Activated B cell treated with CpG ODN at 0.5 μM for 24 hours (primary cell): ENCODE results near the gene MSL3B. TPM values are rescaled to one million over a fixed set of nuclear protein-coding genes. Genes with fewer than 3 reads are reported as not detected.

Experiments
- ATAC-seq: fragments of 200-7000 bp; cut with Tn5 transposase; one replicate; pipeline ENCODE4 v1.10.0; 2021; ENCODE audit warnings: low read depth, mild to moderate bottlenecking, moderate library complexity
- CTCF ChIA-PET: fragments of 350-600 bp; sonication (Branson Sonifier 250); formaldehyde crosslinking; loops from one replicate; lab custom pipeline; 2021; ENCODE audit warnings: antibody characterized with exemption; lab: Charles Lee
- POLR2A ChIA-PET: fragments of 350-600 bp; sonication (Branson Sonifier 250); formaldehyde crosslinking; loops from one replicate; lab custom pipeline; 2021; ENCODE audit warnings: antibody characterized with exemption; lab: Charles Lee
- DNase-seq: peaks from one replicate; pipeline ENCODE4 v3.0.0; 2022
- H3K27ac Mint-ChIP-seq: one replicate; pipeline ENCODE4 v1.8.0; 2020; ENCODE audit warnings: mixed read lengths
- H3K27me3 Mint-ChIP-seq: one replicate; pipeline ENCODE4 v1.8.0; 2021; ENCODE audit warnings: mixed read lengths
- H3K36me3 Mint-ChIP-seq: one replicate; pipeline ENCODE4 v1.8.0; 2021; ENCODE audit warnings: low read depth, mixed read lengths
- H3K4me1 Mint-ChIP-seq: one replicate; pipeline ENCODE4 v1.8.0; 2021; ENCODE audit warnings: mixed read lengths
- H3K4me3 Mint-ChIP-seq: one replicate; pipeline ENCODE4 v1.8.0; 2020; ENCODE audit warnings: mild to moderate bottlenecking, mixed read lengths
- H3K9me3 Mint-ChIP-seq: one replicate; pipeline ENCODE4 v1.8.0; 2020; ENCODE audit warnings: mixed read lengths
- CTCF ChIP-seq: fragments of 200-600 bp; IDR thresholded peaks from one replicate; pipeline ENCODE4 v1.8.0; 2022; ENCODE audit warnings: antibody characterized with exemption, mild to moderate bottlenecking
- intact Hi-C: fragments of 100-400 bp; cut with micrococcal nuclease; formaldehyde crosslinking; loops from one replicate; pipeline ENCODE4 v1.15.1; 2024
- total RNA-seq: library from RNA; stranded (reverse); gene quantifications from 2 replicates; pipeline ENCODE4 v1.2.3, GENCODE V29; 2022

Gene MSL3B

GRCh38 chr2:233816771-233817170 is 51.4 kb downstream of the MSL3B start:
- TF ChIP-seq CTCF: no peak
- POLR2A ChIA-PET: no interaction called here
- Mint-ChIP-seq H3K9me3 (no peaks in the 10 kb centered on the region), H3K36me3 (no peaks in the 10 kb centered on the region), H3K27ac (no peak overlapping the region), H3K27me3 (peaks cover 20% of the 10 kb centered on the region), H3K4me1 (no peaks in the 10 kb centered on the region), H3K4me3 (no peak overlapping the region)
- CTCF ChIA-PET: no interaction called here
- intact Hi-C loops: no loop called here
- no peak for DNase-seq
- ATAC-seq: no peak

- ATAC-seq: no peak
- intact Hi-C loops: no loop called here
- Mint-ChIP-seq H3K4me3 (no peak overlapping the region), H3K27me3 (peaks cover 20% of the 10 kb centered on the region), H3K4me1 (no peaks in the 10 kb centered on the region), H3K27ac (no peak overlapping the region), H3K9me3 (no peaks in the 10 kb centered on the region), H3K36me3 (no peaks in the 10 kb centered on the region)
- DNase-seq: no peak
- ChIA-PET CTCF (no interaction called here), POLR2A (no interaction called here)
- TF ChIP-seq CTCF: no peak
These were observed 51.9 kb downstream of the MSL3B start for GRCh38 chr2:233816334-233816733.

GRCh38 chr2:233815861-233816260 is 52.3 kb downstream of the MSL3B start:
- POLR2A ChIA-PET: no interaction called here
- H3K27me3 Mint-ChIP-seq: peaks cover 20% of the 10 kb centered on the region
- intact Hi-C loops: no loop called here
- no peak for TF ChIP-seq CTCF
- no peaks in the 10 kb centered on the region for H3K4me1 Mint-ChIP-seq
- CTCF ChIA-PET: no interaction called here
- DNase-seq: no peak
- H3K36me3 Mint-ChIP-seq: no peaks in the 10 kb centered on the region
- H3K27ac Mint-ChIP-seq: no peak overlapping the region
- H3K4me3 Mint-ChIP-seq: no peak overlapping the region
- no peak for ATAC-seq
- H3K9me3 Mint-ChIP-seq: no peaks in the 10 kb centered on the region

Other genes with a start within 250 kb of the MSL3B start
- not detected in 2 replicates for gene UGT1A10, start 231.9 kb downstream of the MSL3B start, total RNA-seq
- not detected in 2 replicates for gene UGT1A9, start 196.5 kb downstream of the MSL3B start, total RNA-seq
- gene UGT1A7, start 186.5 kb downstream of the MSL3B start, total RNA-seq: not detected in 2 replicates
- gene UGT1A6, start 175.5 kb downstream of the MSL3B start, total RNA-seq: not detected in 2 replicates
- not detected in 2 replicates for gene UGT1A5, start 155.5 kb downstream of the MSL3B start, total RNA-seq
- not detected in 2 replicates for gene UGT1A4, start 149.7 kb downstream of the MSL3B start, total RNA-seq
- gene UGT1A3, start 139.3 kb downstream of the MSL3B start, total RNA-seq: not detected in 2 replicates
- gene UGT1A1, start 108.1 kb downstream of the MSL3B start, total RNA-seq: not detected in 2 replicates
- gene MROH2A, start 90.1 kb downstream of the MSL3B start, total RNA-seq: not detected in 2 replicates
- 1.0 and 1.5 TPM in 2 replicates for gene HJURP, start 13.9 kb downstream of the MSL3B start, total RNA-seq
- not detected in 2 replicates for gene TRPM8, start 49.0 kb upstream of the MSL3B start, total RNA-seq
- gene SPP2, start 182.3 kb upstream of the MSL3B start, total RNA-seq: not detected in 2 replicates